ENCODE results near the gene TLK2. TPM values are rescaled to one million over a fixed set of nuclear protein-coding genes. Genes with fewer than 3 reads are reported as not detected.

Gene TLK2
- total RNA-seq, 6 experiments from 2014 or later, result 11.6 to 13.8 (median 12.6) TPM

DNA sequence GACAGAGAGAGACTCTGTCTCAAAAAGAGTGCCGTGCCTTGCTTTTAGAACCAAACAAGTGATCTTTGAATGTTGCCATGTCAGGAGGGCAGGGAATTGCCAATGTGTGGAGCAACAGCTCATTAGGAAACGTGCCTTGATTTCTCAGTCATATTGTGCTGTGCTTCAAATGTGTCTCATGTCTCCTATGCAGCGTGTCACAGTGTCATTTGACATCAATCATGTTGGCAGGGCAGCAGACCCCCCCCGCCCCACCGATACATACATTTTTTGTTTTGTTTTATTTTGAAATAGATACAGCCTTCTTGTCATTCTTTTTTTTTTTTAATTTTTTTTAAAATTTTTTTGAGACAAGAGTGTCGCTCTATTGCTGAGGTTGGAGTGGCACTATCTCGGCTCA lies 170.9 kb downstream of the TLK2 start:
- WGBS (ENCODE audit: insufficient coverage, low coverage, low lambda C conversion rate, missing lambda C conversion rate), result 94% methylated on average over 3 of the region's 7 CpGs
- Histone ChIP-seq H3K4me3 (no peak overlapping the region), H3K27ac (no peak overlapping the region), H3K36me3 (no peaks in the 10 kb centered on the region), H3K9me3 (no peaks in the 10 kb centered on the region), H3K27me3 (no peaks in the 10 kb centered on the region), H3K4me1 (peaks cover 0 to 4% (median 0%) of the 10 kb centered on the region in 4 donors)
- peak in 1 of 3 donors; percentile 5 for DNase-seq
- ATAC-seq, result no peak
- no peak for TF ChIP-seq POLR2A (IDR thresholded peaks at IDR 0.05)
- intact Hi-C loops (cut with DNase I), result no loop called here

DNA sequence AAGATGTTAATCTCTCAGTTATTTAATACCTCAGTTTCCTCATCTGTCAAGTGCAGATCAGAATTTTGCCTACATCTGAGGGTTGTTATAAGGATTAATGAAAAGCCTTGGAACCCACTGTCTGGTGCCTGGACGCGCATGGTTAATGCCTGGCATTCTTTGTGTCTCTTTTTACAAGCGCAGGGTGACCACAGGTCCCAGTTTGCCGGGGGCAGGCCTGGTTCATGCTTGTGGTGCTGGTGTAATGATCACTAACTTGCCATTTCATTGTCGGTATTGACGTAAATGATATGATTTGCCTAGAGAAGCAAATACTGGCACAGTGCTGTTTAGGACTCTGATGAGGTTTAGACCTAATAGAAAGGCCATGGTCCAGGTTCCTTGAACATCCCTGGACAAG lies 172.0 kb downstream of the TLK2 start:
- H3K27me3 ChIP-seq, result no peaks in the 10 kb centered on the region
- DNase-seq (peak in 1 of 3 donors; percentile 24), ATAC-seq (no peak)
- no peaks in the 10 kb centered on the region for H3K9me3 ChIP-seq
- H3K27ac ChIP-seq, result no peak overlapping the region
- H3K4me1 ChIP-seq, result peaks cover 0 to 4% (median 0%) of the 10 kb centered on the region in 4 donors
- no peaks in the 10 kb centered on the region for H3K36me3 ChIP-seq
- intact Hi-C loops (cut with DNase I), result no loop called here
- H3K4me3 ChIP-seq, result no peak overlapping the region
- no peak for TF ChIP-seq POLR2A (IDR thresholded peaks at IDR 0.05)
- TF ChIP-seq, protein P1, sequence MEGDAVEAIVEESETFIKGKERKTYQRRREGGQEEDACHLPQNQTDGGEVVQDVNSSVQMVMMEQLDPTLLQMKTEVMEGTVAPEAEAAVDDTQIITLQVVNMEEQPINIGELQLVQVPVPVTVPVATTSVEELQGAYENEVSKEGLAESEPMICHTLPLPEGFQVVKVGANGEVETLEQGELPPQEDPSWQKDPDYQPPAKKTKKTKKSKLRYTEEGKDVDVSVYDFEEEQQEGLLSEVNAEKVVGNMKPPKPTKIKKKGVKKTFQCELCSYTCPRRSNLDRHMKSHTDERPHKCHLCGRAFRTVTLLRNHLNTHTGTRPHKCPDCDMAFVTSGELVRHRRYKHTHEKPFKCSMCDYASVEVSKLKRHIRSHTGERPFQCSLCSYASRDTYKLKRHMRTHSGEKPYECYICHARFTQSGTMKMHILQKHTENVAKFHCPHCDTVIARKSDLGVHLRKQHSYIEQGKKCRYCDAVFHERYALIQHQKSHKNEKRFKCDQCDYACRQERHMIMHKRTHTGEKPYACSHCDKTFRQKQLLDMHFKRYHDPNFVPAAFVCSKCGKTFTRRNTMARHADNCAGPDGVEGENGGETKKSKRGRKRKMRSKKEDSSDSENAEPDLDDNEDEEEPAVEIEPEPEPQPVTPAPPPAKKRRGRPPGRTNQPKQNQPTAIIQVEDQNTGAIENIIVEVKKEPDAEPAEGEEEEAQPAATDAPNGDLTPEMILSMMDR (IDR thresholded peaks at IDR 0.05), result no peak
- WGBS (ENCODE audit: insufficient coverage, low coverage, low lambda C conversion rate, missing lambda C conversion rate), result 93% methylated on average over 6 of the region's 6 CpGs

DNA sequence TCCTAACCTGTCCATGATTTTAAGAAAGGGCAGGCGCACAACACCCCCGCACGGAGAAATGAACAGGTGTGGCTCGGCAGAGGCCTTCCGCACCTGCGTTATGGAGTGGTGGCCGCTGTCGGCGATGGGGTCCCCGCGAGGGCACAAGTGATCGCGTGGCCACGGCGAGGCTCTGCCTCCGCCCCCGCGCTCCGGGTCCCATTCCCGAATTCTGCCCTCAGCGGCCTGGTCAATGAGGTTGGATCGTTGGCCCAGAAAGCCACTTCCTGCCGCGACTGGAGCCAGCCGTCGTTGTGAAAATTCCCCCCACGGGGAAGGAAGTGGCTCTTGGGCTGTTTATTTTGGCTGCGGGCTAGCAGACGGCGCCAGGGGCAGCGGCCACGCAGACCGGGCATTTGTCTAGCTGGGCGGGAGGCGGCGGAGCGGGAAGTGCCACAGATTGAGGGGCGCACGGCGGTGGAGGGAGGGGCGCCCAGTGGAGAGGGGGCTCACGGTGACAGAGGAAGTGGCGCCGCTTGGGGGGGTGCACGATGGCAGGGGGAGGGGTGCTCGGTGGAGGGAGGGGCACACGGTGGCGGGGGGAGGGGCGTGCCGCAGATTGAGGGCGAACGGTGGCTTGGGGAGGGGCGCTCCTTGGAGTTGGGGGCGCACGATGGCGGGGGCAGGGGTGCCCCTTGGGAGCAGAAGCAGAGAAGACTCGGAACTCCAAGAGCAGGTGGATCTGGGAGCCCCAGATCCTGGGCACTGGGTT lies 173.8 kb downstream of the TLK2 start:
- TF ChIP-seq POLR2A (IDR thresholded peaks at IDR 0.05), result peak; percentile 75
- TF ChIP-seq, protein P1 (IDR thresholded peaks at IDR 0.05), result no peak
- no peaks in the 10 kb centered on the region for H3K36me3 ChIP-seq
- ATAC-seq (peak; percentile 75 to 86 (median 85)), DNase-seq (peak; percentile 83 to 90 (median 86))
- WGBS (ENCODE audit: insufficient coverage, low coverage, low lambda C conversion rate, missing lambda C conversion rate), result 6% methylated on average over 19 of the region's 57 CpGs
- intact Hi-C loops (cut with DNase I), result no loop called here
- no peaks in the 10 kb centered on the region for H3K27me3 ChIP-seq
- H3K9me3 ChIP-seq, result no peaks in the 10 kb centered on the region
- peak overlapping the region; percentile 43 to 56 (median 51) for H3K4me3 ChIP-seq
- H3K4me1 ChIP-seq, result peaks cover 0 to 4% (median 0%) of the 10 kb centered on the region in 4 donors
- H3K27ac ChIP-seq, result peak overlapping the region; percentile 5 to 36 (median 14)

DNA sequence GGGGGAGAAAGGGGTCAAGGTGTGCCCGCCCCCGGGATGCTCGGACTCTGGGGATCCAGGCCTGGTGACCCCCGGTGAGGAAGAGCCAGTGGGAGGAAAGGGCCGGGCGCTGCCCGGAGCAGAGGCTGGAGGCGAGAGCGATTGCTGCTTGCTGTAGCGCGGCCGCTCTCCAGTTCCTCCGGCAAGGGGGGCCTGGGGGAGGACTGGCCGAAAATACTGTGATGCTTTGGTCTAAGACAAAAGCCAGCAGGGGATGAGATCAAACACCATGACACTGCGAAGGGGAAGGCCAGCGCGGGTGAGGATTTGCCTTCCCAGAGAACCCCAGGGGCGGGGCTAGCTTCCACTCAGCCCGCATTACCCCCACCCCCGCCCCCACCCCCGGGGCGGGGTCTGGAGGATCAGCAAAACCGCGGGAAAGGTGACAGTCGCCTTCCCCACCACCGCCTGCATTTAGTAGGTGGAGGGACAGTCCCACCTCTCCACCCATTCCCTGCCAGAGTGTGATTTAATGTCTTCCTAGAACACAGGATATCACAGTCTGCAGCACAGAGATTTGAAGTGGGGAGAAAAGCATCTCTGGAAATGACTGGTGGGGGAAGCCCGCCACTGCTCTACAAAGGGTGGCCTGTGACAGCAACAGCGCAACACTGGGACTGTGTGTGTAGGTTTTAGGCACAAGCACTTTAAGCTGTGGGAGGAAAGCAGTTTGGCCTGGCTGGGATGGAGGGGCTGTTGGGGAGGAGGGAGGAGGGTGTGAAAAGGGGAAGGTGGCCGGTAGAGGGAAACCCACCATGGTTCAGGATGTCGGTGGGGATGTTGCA lies 174.6 kb downstream of the TLK2 start:
- ATAC-seq (peak; percentile 64 to 82 (median 78)), DNase-seq (peak; percentile 72 to 80 (median 78))
- TF ChIP-seq, protein P1 (IDR thresholded peaks at IDR 0.05), result no peak
- TF ChIP-seq POLR2A (IDR thresholded peaks at IDR 0.05), result peak; percentile 30
- peak overlapping the region in 2 of 3 donors; percentile 5 to 36 for H3K27ac ChIP-seq
- intact Hi-C loops (cut with DNase I), result no loop called here
- H3K9me3 ChIP-seq, result no peaks in the 10 kb centered on the region
- 5% methylated on average over 19 of the region's 30 CpGs for WGBS (ENCODE audit: insufficient coverage, low coverage, low lambda C conversion rate, missing lambda C conversion rate)
- H3K27me3 ChIP-seq, result no peaks in the 10 kb centered on the region
- no peaks in the 10 kb centered on the region for H3K36me3 ChIP-seq
- peak overlapping the region; percentile 43 to 56 (median 51) for H3K4me3 ChIP-seq
- peaks cover 0 to 4% (median 0%) of the 10 kb centered on the region in 4 donors for H3K4me1 ChIP-seq
